ENCODE results near the gene PTPN6.
A peak's percentile ranks its signal among the peaks of the same experiment; 100 is the strongest.

The PTPN6 gene

DNA sequence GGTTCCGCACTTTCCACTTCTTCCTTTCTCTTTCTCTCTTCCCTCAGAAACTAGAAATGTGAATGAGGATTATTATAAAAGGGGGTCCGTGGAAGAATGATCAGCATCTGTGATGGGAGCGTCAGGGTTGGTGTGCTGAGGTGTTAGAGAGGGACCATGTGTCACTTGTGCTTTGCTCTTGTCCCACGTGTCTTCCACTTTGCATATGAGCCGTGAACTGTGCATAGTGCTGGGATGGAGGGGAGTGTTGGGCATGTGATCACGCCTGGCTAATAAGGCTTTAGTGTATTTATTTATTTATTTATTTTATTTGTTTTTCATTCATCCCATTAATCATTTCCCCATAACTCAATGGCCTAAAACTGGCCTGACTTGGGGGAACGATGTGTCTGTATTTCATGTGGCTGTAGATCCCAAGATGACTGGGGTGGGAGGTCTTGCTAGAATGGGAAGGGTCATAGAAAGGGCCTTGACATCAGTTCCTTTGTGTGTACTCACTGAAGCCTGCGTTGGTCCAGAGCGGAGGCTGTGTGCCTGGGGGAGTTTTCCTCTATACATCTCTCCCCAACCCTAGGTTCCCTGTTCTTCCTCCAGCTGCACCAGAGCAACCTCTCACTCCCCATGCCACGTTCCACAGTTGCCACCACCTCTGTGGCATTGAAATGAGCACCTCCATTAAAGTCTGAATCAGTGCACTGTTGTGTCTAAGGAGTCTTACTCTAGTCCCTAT lies 28.0 kb upstream of the PTPN6 start:
- DNase-seq (ENCODE audit: low read depth) = no peak

DNA sequence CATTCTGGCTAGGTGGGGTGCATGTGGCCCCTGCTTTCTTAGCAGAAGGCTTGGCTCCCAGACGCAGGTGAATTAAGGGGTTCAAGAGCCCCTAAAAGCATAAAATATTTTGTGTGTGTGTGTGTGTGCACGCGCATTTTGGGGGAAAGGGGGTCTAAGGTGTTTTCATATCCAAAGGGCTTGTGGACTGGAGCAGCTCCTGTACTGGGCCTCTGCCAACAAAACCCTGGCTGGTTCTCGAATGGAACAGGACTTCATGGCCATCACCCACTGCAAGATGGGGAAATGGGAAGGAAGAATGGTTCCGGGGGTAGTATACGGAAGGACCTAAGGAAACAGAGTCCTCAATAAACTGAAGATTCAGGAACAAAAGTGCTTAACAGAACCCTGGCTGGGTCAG lies 27.3 kb upstream of the PTPN6 start:
- DNase-seq (ENCODE audit: low read depth) = no peak

DNA sequence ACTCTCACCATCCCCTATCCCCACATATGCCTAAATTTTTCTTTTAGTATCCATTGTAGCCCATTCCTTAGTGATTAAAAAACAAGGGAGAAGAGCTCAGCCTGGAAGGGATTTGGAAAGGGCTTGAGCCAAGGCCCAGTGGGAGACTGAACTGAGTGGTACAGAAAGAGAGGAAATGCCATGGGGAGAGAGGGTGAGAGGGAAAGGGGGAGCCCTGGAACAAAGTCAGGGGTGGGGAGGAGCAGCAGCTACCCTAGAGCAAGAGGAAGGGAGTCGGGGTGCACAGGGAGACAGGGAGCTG lies 26.0 kb upstream of the PTPN6 start:
- DNase-seq (ENCODE audit: low read depth) = no peak

DNA sequence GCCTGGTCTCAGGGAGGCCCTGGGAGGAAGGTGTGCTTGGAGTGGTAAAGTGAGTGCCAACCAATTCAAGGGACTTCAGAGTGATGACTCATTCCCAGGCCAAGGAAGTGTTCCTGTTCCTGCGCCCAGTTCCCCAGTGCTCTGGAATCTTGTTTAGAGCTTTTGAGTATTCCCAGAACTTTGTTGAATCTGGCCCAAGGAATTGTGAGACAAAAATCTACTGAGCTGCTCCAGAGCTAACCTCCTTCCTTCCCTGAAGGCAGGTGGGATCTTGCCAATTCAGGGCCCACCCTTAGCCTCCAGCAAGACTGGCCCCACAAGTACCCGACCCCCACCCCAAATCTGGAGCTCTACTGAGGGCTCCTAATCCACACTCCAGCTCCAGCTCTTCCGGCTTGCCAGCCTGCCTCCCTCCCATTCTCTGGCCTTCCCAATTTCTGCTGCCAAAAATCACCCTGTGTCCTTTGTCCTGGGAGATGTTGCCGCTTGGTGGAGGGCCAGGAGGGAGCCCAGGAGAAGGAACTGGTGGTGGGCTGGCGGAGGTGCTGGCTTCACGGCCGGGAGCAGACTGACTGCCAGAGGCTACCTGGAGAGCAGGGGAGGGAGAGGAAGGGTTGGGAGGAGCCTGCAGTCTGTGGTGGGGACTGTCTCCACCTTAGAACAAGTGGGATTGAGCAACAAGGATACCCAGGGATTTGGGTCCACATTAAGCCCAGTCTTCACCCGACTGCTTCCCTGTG lies 25.4 kb upstream of the PTPN6 start:
- DNase-seq (ENCODE audit: low read depth) = no peak

DNA sequence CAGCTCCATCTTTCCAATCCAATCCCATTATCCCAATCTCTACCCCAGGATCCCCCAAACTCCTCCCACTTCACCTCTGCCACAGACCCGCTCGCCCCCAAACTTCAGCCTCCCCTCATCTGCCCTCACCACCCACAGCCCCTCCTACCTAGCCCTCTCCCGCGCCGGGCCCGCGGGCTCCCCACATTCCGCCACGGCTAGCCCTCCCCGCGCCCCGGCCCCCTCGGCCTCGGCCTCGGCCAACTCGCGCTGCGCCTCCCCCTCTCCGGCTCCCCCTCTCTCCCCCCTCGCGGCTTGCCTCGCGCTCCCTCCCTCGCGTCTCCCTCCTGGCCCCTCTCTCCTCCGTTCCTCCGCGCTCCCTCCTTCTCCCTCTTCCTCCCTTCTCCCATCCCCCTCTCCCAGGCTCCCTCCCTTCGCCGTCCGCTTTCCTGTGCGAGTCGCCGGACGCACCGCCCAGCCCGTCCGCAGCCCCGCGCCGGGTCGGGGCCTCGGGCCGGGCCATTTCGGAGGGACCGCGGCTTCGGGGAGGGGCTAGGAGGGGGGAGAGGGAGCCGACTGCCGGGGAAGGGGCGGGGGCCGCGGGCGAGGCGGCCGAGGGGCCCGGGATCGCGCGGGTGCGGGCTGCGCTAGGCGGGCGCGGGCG lies 23.7 kb upstream of the PTPN6 start, which contains the start of gene ATN1:
TSS of gene ATN1 (plus strand) at position 581 of the 643 bp plus-strand sequence. CDS start 6,043 bp downstream, outside the sequence.
- no peak for DNase-seq (ENCODE audit: low read depth)

DNA sequence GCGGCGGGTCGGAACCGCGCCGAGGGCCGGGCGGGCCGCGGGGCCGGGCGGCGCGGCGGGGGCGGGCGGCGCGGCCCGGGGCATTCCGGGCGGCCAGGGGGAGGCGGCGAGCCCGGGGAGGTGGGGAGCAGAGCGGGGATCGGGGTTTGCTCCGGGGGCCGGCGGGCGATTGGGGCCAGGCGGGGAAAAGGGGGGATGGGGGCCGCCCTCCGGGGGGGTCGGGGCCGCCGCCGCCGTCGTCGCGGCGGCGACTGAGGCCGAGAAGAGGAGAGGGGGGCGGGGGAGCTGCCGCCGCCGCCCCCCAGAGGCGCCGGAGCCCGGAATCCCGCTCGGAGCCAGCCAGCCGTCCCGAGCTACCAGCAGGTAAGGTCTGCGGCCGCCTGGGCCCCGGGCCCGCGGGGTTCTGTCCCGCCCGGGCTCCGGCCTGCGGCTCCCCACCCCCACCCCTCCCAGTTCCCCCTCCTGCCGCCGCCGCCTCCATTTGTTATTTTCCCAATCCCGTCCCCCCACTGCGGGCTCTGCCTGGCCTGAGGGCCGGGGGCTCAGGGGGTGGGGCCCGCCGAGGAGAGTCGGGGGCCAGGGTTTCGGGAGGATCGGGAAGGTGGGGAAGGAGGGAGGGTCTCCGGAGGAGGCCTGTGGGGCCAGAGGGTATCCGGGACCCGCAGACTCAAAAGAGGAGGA lies 23.0 kb upstream of the PTPN6 start:
- DNase-seq (ENCODE audit: low read depth) = no peak

DNA sequence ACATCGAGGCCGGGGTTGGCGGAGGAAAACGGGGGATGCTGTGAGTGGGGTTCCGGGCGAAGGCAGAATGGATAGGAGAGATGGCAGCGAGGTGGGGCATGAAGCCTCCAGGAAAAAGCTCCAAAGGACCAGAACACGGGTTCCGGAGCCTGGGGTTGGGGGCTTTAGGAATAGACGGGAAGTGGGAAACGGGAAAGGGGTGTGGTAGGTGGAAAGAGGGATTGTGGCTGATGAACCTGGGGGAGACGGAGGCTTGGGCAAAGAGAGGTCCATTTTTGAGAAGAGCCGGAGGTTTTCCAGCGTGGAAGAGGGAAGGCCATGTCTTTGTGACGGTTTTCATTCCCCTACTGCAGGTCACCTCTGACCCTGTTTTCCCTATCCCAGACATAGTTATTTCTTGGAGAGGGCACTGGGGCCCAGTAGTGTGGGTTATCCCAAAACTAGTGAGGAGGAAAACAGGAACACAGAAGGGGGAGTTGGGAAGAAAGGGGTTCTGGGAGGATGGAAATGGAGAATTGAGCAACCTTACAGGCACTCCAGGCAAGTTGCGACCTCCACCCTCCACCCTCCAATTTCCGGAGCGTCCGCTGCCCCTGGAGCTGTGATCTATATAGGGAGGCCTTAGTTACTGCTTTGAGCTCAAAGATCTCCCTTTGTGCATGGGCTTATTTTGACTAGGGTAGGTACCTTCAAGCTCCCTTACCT lies 22.3 kb upstream of the PTPN6 start:
- DNase-seq (ENCODE audit: low read depth) = no peak

DNA sequence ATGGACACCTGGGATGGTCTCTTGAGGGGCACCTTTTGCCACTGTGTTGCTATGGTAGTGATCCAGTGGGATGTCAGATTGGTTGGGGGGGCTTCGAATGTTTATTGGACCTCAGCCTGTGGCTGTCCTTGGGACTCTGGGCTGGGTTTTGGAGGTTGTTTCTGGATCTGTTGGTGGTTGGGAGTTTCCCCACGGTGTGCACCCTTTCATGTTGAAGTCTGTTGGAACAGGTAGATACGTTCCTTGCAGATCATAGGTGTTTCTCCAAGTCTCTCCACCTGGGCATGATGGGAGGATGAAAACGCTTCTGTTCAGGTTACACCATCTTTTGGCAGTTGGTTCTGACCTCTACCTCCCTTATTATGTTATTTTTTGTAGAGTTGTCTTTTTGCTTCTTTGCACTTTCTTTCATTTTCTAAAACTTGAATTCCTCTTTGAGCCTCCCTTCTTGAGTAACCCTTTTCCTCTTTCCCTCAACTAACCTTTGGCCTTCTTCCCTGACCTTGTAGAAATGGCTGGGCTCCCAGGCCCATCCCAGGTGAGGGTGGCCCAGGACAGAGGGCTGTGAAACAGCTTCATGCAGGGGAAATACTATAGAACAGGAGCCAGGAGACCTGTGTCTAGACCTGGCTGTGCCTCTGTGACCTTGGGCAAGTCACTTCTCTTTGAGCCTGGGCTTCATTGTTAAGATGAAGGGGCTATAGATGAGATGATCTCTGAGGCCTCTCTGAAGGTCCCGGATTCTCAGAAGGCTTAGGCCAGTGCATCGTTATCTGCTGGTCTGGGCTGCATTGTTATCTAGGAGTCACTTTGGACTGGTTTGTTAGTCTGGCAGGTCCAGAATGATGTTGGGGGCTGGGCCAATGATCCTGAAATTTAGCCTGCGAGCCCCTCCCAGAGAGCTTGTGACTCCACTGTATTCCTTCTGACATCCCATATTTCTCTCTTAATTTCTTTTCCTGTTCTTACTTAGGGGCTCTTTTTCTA lies 21.4 kb upstream of the PTPN6 start:
- no peak for DNase-seq (ENCODE audit: low read depth)

DNA sequence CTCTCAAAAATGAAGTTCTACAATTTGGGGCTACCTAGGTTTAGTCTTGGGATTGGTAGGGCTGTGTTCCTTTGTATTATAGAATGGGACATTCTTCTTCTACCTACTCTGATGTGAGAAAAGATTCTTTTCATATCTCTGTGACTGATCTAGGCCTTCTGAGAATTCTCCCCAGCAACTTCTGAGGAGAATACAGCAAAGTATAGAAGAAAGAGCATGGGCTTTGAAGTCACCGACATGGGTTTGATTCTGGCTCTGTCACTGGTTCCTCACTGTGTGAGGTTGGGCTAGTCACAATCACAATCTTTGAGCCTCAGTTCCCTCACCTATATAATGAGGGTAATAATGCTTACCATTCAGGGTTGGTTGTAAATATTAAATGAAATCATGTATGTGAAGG lies 18.4 kb upstream of the PTPN6 start:
- no peak for DNase-seq (ENCODE audit: low read depth)

DNA sequence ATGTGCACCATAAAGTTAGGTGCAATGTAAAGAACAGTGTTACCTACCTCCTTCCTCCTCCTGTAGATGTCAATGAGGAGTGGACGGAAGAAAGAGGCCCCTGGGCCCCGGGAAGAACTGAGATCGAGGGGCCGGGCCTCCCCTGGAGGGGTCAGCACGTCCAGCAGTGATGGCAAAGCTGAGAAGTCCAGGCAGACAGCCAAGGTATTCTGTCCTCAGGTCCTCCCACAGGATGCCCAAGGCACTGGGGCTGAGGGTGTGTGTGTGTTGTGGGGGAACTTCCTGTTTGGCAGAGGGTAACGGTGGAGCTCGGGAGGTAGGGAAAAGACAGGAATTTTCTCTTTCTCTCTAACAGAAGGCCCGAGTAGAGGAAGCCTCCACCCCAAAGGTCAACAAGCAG lies 17.0 kb upstream of the PTPN6 start:
- no peak for DNase-seq (ENCODE audit: low read depth)

DNA sequence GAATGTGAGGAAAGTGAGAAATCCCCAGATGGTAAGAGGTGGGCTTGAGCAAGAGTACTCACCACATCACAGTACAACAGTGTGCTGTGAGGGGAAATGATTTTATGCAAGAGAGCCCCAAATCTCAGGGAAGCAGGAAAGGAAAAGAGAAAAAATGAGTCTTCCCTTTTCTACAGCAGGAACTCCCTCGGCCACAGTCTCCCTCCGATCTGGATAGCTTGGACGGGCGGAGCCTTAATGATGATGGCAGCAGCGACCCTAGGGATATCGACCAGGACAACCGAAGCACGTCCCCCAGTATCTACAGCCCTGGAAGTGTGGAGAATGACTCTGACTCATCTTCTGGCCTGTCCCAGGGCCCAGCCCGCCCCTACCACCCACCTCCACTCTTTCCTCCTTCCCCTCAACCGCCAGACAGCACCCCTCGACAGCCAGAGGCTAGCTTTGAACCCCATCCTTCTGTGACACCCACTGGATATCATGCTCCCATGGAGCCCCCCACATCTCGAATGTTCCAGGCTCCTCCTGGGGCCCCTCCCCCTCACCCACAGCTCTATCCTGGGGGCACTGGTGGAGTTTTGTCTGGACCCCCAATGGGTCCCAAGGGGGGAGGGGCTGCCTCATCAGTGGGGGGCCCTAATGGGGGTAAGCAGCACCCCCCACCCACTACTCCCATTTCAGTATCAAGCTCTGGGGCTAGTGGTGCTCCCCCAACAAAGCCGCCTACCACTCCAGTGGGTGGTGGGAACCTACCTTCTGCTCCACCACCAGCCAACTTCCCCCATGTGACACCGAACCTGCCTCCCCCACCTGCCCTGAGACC lies 15.6 kb upstream of the PTPN6 start:
- DNase-seq (ENCODE audit: low read depth) = no peak

DNA sequence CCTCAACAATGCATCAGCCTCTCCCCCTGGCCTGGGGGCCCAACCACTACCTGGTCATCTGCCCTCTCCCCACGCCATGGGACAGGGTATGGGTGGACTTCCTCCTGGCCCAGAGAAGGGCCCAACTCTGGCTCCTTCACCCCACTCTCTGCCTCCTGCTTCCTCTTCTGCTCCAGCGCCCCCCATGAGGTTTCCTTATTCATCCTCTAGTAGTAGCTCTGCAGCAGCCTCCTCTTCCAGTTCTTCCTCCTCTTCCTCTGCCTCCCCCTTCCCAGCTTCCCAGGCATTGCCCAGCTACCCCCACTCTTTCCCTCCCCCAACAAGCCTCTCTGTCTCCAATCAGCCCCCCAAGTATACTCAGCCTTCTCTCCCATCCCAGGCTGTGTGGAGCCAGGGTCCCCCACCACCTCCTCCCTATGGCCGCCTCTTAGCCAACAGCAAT lies 14.9 kb upstream of the PTPN6 start:
- no peak for DNase-seq (ENCODE audit: low read depth)

DNA sequence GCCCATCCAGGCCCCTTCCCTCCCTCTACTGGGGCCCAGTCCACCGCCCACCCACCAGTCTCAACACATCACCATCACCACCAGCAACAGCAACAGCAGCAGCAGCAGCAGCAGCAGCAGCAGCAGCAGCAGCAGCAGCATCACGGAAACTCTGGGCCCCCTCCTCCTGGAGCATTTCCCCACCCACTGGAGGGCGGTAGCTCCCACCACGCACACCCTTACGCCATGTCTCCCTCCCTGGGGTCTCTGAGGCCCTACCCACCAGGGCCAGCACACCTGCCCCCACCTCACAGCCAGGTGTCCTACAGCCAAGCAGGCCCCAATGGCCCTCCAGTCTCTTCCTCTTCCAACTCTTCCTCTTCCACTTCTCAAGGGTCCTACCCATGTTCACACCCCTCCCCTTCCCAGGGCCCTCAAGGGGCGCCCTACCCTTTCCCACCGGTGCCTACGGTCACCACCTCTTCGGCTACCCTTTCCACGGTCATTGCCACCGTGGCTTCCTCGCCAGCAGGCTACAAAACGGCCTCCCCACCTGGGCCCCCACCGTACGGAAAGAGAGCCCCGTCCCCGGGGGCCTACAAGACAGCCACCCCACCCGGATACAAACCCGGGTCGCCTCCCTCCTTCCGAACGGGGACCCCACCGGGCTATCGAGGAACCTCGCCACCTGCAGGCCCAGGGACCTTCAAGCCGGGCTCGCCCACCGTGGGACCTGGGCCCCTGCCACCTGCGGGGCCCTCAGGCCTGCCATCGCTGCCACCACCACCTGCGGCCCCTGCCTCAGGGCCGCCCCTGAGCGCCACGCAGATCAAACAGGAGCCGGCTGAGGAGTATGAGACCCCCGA lies 14.3 kb upstream of the PTPN6 start:
- no peak for DNase-seq (ENCODE audit: low read depth)

DNA sequence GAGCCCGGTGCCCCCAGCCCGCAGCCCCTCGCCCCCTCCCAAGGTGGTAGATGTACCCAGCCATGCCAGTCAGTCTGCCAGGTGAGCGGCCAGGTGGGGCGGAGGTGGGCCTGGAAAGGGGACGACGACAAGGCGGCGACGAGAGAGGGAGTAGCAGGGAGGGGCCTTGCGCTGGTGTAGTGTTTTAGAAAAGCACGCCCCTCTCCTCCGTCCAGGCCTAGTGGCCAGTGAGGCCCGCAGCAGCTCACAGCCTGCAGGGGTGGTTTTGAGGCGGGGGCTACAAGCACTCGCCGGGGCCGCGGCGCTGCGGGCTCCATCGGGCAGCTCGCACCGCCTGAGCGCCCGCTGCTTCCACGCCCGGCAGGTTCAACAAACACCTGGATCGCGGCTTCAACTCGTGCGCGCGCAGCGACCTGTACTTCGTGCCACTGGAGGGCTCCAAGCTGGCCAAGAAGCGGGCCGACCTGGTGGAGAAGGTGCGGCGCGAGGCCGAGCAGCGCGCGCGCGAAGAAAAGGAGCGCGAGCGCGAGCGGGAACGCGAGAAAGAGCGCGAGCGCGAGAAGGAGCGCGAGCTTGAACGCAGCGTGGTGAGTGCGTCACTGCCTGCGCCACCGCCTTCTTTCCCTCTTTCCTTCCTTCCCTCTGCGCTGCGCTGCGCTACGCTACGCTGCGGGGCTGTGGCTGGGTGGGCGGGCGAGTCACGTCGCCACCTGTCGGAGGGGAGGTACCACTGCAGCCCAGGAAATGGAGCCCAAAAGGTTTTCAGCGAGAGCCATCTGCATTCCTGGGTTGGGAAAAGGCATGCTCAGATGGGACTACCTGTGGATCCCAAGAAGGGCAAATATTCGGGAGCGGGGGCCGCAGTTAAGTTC lies 13.4 kb upstream of the PTPN6 start:
- peak; percentile 84 for DNase-seq (ENCODE audit: low read depth)

DNA sequence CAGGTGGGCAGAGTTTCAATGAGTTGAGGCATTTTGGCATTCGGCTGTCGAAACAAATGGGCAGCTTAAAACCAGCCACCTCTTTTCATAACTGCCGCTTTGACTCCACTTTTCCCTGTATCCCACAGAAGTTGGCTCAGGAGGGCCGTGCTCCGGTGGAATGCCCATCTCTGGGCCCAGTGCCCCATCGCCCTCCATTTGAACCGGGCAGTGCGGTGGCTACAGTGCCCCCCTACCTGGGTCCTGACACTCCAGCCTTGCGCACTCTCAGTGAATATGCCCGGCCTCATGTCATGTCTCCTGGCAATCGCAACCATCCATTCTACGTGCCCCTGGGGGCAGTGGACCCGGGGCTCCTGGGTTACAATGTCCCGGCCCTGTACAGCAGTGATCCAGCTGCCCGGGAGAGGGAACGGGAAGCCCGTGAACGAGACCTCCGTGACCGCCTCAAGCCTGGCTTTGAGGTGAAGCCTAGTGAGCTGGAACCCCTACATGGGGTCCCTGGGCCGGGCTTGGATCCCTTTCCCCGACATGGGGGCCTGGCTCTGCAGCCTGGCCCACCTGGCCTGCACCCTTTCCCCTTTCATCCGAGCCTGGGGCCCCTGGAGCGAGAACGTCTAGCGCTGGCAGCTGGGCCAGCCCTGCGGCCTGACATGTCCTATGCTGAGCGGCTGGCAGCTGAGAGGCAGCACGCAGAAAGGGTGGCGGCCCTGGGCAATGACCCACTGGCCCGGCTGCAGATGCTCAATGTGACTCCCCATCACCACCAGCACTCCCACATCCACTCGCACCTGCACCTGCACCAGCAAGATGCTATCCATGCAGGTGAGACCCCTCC lies 12.6 kb upstream of the PTPN6 start:
- no peak for DNase-seq (ENCODE audit: low read depth)

DNA sequence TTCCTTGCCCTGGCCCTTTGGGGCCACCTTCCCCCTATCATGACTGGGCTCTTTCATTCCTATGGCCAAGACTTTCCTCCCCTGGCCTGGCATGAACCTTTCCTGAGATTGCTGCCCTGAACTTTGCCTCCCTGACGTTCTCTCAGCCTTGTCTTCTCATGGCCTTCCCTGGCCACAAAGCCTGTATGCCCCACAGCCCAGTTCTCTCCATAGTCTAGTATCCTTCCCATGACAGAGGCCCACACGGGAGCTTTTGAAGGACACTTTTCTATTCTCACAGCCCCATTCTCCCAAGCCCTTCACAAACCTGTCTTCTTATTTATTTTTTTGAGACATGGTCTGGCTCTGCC lies 12.0 kb upstream of the PTPN6 start:
- no peak for DNase-seq (ENCODE audit: low read depth)

DNA sequence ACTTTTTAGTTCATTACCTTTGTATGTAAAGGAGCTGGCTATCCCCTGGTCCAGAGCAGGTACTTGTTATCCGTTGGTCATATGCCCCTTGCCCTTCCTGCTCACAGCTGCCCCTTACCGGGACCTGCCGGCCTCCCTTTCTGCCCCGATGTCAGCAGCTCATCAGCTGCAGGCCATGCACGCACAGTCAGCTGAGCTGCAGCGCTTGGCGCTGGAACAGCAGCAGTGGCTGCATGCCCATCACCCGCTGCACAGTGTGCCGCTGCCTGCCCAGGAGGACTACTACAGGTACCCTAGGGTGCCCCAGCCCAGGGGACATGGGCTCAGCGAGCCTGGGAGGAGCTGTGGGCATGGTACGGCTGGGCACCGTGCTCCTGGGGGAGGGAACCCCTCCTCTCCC lies 9.9 kb upstream of the PTPN6 start:
- no peak for DNase-seq (ENCODE audit: low read depth)

All from stimulated activated CD8-positive, alpha-beta memory T cell treated with anti-CD3 and anti-CD28 coated beads, Interleukin-15, amount 100 ng/mL, for 24 hours (primary cell).